Measurements from ENCODE around the gene PAX5.
A peak's percentile ranks its signal among the peaks of the same experiment; 100 is the strongest.
"Not testable (repeated sequence)": the region's sequence is repeated elsewhere in the genome, so short reads cannot be mapped to it uniquely, and the experiment has no call there.

Gene PAX5

GRCh38 chr9:36881743-36882441 is 152.2 kb downstream of the PAX5 start:
- no peak for DNase-seq

GRCh38 chr9:36881316-36881715 is 152.8 kb downstream of the PAX5 start:
- no peak for DNase-seq

- no peak for DNase-seq
These were observed 154.0 kb downstream of the PAX5 start for GRCh38 chr9:36880075-36880474.

GRCh38 chr9:36878986-36879982 is 154.8 kb downstream of the PAX5 start:
- no peak for DNase-seq

GRCh38 chr9:36877239-36877638 is 156.8 kb downstream of the PAX5 start:
- no peak for DNase-seq

GRCh38 chr9:36876056-36876455 is 158.0 kb downstream of the PAX5 start:
- no peak for DNase-seq

- DNase-seq: no peak
These were observed 159.1 kb downstream of the PAX5 start for GRCh38 chr9:36874921-36875320.

- no peak for DNase-seq
These were observed 159.8 kb downstream of the PAX5 start for GRCh38 chr9:36874261-36874660.

- peak in 31 of 51 donors; percentile 5 to 72 (median 30) for DNase-seq
These were observed 160.7 kb downstream of the PAX5 start for GRCh38 chr9:36873247-36873875.

- DNase-seq: no peak
These were observed 161.4 kb downstream of the PAX5 start for GRCh38 chr9:36872641-36873040.

GRCh38 chr9:36871606-36872005 is 162.5 kb downstream of the PAX5 start:
- DNase-seq: no peak

- no peak for DNase-seq
These were observed 163.1 kb downstream of the PAX5 start for GRCh38 chr9:36870960-36871359.

- DNase-seq: not testable (repeated sequence)
These were observed 164.5 kb downstream of the PAX5 start for GRCh38 chr9:36869605-36870004.

- DNase-seq: no peak
These were observed 165.3 kb downstream of the PAX5 start for GRCh38 chr9:36868586-36869282.

- DNase-seq: no peak
These were observed 166.2 kb downstream of the PAX5 start for GRCh38 chr9:36867672-36868471.

GRCh38 chr9:36867241-36867640 is 166.8 kb downstream of the PAX5 start:
- DNase-seq: no peak

GRCh38 chr9:36866840-36867239 is 167.2 kb downstream of the PAX5 start:
- DNase-seq: no peak

GRCh38 chr9:36865731-36866635 is 168.1 kb downstream of the PAX5 start:
- DNase-seq: no peak

Measured in hypothalamus (tissue), 51 donors.